GM13976 (cell line): Measurements from ENCODE around the gene DLAT.

ENCODE experiments used
- DNase-seq: peaks from one replicate; pipeline ENCODE4 v3.0.0; 2012; ENCODE audit warnings: low spot score
- in situ Hi-C: fragments of 300-500 bp; cut with MboI; formaldehyde crosslinking; loops from one replicate; pipeline ENCODE4 v1.12.0; 2022; ENCODE audit warnings: low sequenced_read_pairs, mixed read lengths, inconsistent platforms; ENCODE audit not compliant: unreplicated experiment
- TF ChIP-seq, protein P1 (sequence below): IDR thresholded peaks from 2 replicates; pipeline ENCODE4 v1.5.1; 2012; ENCODE audit warnings: borderline replicate concordance, mild to moderate bottlenecking; ENCODE audit not compliant: insufficient read depth; ENCODE audit errors: extremely low read depth, missing control alignments, control extremely low read depth

DLAT gene

DNA sequence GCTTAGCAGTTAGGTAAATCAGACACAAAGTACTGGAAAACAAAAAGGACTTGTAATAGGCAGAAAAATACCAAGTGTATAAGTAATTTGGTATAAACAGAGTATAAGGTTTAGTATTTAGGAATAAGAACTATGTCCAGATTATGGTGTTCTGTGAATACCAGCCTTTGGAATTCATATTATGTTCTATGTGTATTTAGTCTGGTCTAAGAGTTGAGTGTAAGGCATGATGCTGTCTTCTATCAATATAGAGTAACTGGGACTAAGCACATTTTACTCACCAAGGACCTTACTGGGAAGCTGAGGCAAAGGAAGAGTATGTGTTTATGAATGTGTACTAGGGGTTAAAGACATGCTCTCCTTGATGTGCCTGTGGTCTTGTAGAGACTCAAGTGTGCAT is 71.0 kb downstream of the DLAT start:
- TF ChIP-seq, protein P1, sequence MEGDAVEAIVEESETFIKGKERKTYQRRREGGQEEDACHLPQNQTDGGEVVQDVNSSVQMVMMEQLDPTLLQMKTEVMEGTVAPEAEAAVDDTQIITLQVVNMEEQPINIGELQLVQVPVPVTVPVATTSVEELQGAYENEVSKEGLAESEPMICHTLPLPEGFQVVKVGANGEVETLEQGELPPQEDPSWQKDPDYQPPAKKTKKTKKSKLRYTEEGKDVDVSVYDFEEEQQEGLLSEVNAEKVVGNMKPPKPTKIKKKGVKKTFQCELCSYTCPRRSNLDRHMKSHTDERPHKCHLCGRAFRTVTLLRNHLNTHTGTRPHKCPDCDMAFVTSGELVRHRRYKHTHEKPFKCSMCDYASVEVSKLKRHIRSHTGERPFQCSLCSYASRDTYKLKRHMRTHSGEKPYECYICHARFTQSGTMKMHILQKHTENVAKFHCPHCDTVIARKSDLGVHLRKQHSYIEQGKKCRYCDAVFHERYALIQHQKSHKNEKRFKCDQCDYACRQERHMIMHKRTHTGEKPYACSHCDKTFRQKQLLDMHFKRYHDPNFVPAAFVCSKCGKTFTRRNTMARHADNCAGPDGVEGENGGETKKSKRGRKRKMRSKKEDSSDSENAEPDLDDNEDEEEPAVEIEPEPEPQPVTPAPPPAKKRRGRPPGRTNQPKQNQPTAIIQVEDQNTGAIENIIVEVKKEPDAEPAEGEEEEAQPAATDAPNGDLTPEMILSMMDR = no peak
- DNase-seq = no peak
- in situ Hi-C loops = no loop called here

DNA sequence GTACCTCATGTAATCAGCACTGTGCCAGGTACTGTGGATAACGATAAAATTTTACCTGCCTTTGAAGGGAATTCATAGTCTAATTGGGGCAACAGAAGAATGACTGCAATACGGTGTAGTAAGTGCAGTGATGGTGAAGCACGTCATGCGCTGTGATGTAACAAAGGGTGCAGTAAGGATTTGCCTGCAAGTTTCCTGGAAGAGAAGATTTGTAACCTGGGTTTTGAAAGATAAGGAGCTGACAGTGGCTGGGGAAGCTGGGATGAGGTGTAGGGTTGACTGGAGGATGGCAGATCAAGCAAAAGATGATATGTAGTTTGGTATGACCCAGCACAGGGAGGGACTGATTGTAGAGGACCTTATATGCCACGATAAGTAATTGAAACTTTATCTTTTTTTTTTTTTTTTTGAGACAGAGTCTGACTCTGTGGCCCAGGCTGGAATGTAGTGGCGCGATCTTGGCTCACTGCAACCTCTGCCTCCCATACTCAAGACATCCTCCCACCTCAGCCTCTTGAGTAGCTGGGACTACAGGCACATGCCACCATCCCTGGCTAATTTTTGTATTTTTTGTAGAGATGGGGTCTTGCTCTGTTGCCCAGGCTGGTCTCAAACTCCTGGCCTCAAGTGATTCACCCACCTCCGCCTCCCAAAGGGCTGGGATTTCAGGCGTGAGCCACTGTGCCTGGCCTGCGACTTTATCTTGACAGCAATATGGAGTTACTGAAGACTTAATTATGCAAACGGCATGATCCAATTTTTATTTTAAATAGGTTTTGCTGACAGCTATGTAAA is 72.7 kb downstream of the DLAT start:
- in situ Hi-C loops = no loop called here
- DNase-seq = no peak
- TF ChIP-seq, protein P1 = no peak

DNA sequence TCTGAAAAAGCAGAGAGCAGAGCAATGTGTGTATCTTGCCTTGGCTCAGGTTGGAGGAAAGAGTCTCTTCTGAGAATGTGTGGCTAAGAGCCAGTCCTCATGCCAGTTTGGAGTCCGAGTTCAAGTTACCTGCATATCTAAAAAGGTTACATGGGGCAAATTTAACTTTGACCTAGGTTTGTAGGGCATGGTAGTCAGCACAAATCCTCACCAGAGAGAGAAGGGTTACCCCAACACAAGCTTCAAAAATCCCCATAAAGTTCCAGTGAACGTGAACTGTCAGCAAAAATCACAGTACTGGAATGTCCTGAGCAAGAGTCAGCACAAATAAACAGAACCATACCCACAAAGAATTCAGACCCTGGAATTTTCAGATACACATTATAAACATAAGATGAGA is 75.3 kb downstream of the DLAT start:
- no peak for DNase-seq
- TF ChIP-seq, protein P1 = no peak
- in situ Hi-C loops = no loop called here

DNA sequence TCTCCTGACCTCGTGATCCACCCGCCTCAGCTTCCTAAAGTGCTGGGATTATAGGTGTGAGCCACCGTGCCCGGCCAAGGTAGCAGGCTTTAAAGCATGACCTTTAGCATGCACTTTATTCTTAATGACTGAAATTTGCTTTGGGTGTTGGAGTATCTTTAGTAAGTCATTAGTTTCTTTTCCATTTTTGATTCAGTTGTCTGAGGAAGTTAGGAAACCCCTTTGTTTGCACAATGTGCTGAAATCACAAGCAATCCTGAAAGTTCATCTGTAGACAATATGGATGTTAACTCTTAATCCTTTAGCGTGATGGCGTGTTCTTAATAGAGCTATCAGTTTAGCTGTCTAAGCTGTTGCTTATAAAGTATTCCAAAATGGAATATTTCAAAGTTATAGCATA is 78.2 kb downstream of the DLAT start:
- TF ChIP-seq, protein P1 = no peak
- in situ Hi-C loops = no loop called here
- no peak for DNase-seq

DNA sequence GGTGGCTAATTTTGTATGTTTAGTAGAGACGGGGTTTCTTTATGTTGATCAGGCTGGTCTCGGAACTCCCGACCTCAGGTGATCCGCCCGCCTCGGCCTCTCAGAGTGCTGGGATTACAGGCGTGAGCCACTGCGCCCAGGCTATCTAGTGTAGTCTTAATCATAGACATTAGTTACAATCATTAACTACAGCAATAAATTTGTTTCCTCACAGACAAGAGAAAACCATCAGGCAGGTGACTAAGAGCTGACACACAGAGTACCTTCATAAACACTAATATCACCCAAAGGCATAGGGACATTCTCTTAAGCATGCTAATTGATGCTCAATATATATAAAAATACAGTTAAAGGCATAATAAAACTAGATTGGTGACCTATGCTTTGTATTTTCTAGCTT is 80.9 kb downstream of the DLAT start:
- TF ChIP-seq, protein P1 = no peak
- no peak for DNase-seq
- in situ Hi-C loops = no loop called here
